Bone marrow (tissue), 2 donors: ENCODE results near the gene SPATA17.
"Not testable (repeated sequence)": the region's sequence is repeated elsewhere in the genome, so short reads cannot be mapped to it uniquely, and the experiment has no call there.

Experiments
- DNase-seq, 2 donors: peaks; one replicate each; lab custom pipeline; 2025; lab: John Stamatoyannopoulos, UW

The SPATA17 gene, protein sequence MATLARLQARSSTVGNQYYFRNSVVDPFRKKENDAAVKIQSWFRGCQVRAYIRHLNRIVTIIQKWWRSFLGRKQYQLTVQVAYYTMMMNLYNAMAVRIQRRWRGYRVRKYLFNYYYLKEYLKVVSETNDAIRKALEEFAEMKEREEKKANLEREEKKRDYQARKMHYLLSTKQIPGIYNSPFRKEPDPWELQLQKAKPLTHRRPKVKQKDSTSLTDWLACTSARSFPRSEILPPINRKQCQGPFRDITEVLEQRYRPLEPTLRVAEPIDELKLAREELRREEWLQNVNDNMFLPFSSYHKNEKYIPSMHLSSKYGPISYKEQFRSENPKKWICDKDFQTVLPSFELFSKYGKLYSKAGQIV

DNA sequence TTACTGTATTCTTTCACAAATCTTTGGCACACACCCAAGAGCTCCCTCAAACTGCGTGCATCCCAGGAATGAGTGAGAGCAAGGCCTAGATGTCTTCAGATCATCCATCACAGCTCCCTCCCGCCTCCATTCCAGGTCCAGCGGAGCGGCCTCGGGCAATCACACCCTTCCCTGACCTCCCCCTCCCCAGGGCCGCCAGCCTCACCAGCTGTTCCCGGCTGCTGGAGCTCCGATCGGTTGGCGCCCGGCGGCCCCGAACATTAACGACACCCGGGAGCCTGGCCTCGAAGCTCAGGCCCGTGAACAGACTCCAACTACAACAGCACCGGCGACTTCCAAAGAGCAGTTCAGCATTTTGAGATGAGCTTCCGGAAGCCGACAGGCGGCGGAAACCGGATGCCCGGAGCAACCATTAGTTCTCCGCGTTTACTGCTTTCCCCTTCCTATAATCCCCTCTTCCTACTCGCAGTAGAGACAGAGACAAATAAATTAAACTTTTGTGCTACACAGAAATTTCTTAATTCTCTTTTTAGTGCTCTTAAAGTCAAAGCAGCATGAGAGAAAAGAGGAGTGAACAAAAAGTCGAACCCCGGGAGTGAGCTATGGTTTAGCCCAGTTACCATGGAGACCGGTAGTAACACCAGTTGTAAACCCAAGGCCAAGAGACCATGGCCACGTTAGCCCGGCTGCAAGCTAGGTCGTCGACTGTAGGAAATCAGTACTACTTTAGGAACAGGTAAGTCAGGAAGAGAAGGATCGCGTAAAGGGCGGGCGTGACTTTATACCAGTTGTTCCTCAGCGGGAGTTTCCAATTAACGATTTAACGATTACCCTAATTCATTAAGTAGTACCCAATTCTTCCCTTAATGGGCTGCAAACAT lies at the start of gene SPATA17, which contains the start of gene GPATCH2:
TSS of gene SPATA17 (plus strand) at position 634 of the 881 bp plus-strand sequence. CDS start at position 669, 35 bp downstream.
TSS of gene GPATCH2 (minus strand) at position 380 of the 881 bp plus-strand sequence. CDS start at position 261, 119 bp downstream.
- peak; percentile 57 to 93 for DNase-seq

DNA sequence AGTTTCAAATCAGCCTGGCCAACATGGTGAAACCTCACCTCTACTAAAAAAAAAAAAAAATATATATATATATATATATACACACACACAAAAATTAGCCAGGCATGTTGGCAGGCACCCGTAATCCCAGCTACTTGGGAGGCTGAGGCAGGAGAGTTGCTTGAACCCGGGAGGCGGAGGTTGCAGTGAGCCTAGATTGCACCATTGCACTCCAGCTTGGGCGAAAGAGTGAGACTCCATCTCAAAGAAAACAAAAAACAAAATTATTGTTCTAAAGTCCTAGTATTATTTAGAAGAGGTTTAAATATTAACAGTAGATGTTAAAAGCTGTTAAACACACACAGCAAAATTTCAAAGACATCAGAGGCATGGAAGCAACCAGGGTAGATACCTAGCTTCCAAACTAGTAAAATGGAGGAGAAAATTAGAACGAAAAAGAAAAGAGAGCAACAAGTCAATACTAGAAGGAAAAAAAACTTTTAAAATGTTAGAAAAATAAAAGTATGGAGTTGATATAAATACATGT lies 46.8 kb upstream of the SPATA17 start:
- not testable (repeated sequence) for DNase-seq

DNA sequence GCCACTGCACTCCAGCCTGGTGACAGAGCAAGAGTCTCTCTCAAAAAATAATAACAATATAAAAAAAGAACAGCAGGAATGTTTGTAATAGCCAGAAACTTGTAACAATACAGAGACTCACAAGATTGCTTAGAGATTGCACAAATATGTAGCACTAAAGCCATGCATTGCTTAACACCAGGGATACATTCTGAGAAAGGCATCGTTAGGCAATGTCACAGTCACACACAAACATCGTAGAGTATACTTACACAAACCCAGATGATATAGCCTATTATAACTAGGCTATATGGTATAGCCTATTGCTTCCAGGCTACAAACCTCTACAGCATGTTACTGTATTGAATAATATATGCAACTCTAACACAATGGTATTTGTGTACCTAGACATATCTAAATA lies 45.6 kb upstream of the SPATA17 start:
- no peak for DNase-seq

DNA sequence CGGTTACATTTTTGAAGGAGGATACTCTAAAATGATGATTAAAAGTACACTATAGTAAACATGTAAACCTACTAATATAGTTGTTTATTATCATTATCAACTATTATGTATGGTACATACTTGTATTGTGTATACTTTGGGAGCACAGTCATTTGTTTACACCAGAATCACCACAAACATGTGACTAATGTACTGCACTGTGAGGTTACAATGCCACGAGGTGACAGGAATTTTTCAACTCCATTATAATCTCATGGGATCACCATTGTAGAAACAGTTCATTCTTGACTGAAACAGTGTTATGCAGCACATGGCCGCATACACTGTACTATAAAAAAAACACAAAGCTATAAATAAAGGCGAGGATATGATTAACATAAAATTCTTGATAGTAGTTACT lies 44.6 kb upstream of the SPATA17 start:
- DNase-seq = no peak

DNA sequence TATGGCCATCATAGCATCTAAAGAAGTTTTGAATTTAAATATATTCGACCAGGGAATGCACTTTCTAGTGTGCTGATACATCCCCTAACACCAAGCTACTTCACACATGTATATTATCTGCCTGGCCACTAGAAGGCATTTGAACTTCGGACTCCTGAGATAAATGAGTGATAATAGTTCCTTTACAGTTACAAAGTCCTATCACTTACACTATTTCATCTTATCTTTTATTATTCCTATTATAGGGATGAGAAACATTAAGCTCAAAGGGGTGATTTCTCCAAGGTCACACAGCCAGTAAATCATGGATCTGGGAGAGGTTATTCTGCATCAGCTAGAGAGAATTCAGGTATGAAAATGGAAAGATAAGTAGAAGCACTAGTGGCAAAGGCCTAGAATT lies 40.5 kb upstream of the SPATA17 start:
- no peak for DNase-seq

DNA sequence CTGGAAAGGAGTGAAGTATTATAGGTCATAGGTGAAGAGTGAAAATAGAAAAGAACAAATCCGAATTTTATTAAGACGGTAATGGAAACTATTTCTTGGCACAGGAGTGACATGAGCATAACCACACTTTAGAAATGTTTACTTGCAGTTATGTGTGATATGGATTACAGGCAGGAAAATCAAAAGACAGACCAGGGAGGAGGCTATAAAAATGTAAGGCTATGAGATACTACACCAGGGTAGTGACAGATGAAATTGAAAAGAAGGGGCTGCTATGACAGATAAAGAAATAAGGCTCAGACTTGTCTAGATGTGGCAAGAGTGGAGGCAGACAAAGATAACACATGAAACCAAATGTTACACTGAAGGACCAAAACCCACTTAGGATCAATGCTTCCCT lies 32.0 kb upstream of the SPATA17 start:
- DNase-seq = no peak

DNA sequence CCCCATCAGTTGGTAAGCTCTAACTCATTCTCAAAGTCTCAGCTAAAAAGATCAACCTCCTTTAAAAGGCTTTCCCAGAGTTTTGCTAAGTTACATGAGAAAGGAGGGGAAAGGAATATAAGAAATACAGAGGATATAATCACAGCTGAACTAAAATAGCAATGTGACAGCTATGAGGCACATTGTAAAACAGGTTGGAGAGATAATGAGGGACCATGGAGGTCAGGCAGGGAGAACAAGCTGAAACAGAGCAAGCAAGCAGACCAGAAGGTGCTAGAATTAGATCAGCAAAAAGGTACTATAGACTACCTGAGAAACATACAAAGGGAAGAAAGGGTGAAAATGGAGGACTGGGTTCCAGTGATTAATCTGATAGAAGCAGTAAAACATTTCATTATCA lies 28.8 kb upstream of the SPATA17 start:
- no peak for DNase-seq

DNA sequence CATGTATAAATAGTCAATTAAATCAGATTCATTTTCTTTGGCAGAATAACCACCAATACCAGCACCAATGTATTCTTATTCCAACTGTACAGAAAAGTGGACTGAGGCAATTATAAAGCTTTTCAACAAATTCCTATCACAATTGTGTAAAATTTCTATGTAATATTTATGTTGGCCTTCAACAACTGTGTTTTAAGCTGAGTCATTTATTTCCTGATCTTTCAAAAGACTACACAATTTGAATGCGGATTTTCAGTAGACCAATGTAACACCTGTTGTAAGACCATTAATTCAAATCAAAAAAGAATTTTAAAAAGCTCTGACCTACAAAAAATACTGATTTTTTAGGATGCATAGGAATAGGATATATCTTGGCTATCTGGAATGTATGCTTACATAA lies 25.8 kb upstream of the SPATA17 start:
- no peak for DNase-seq

DNA sequence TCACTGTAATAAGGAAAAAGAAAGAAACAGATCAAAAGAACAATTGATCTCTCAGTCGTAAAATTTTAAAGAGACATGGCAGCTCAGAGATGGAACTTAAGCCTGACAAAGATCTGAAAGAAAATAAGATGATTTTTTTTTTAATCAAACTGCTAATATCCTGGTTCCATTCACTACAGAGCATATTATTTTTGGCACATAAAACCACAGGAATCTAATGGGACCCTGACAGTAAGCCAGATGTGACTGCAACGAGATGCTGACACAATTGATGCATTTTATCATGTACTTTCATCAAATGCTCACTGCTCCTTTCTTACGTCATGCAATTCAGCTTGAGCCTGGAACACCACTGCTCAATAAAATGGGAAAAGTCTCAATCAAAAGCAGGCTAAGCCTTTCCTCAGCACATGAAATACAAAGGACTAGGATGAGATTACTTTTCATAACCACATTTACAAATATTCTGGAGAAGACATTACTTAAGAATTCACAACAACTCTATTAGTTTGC lies 16.9 kb upstream of the SPATA17 start:
- DNase-seq = no peak

DNA sequence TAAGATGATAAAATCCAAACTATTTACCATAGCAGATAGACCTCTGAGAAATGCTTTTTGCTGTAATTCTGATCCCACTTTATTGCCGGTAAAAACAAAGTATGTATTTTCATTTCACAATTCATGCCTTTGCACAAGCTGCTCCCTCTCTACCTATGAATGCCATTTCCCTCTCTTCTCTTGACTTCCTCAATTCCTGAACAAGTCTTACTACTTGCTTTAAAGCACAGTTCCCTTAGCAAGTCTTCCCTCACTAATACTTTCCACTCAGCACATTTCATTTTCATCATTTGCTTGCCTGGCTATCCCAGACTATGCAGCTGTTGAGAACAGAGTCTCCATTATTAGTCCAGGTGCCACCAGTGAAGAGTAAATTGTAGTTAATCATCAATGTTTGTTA lies 14.0 kb upstream of the SPATA17 start:
- no peak for DNase-seq

DNA sequence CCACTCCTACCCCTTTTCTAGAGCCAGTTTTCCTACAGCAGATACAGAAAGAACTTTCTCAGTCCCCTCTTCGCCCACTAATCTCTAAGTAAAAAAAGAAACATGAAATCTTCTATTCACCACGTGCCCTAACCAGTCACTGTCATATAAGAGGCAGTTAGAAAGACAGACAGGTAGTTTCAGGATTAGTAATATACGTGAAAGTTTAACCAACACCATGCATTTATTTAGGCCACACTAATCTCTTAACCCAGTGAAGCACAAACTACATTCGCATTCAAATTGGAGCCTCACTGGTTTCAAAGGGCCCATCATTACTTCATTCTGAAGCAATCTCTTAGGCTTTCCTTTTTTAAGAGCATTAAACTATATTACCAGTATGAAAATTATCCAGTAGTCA lies 10.3 kb upstream of the SPATA17 start:
- no peak for DNase-seq

DNA sequence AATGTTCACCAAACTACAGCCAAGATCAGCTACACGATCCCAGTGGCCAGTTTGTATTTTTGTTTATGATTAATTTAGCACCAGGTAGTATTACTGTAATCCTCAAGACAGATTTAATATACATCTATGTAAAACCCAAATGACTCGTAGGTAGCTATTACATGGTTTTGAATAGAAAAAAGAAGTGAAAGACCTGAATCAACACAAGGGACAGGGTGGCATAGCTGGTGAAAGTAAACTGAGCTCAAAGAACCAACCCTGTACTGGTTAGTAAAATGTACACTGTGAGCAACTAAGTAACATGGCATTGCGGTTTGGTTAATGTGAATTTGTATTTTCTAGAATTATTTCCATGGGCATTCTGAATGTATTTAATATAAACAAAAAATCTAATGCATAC lies 9.1 kb upstream of the SPATA17 start:
- DNase-seq = no peak

DNA sequence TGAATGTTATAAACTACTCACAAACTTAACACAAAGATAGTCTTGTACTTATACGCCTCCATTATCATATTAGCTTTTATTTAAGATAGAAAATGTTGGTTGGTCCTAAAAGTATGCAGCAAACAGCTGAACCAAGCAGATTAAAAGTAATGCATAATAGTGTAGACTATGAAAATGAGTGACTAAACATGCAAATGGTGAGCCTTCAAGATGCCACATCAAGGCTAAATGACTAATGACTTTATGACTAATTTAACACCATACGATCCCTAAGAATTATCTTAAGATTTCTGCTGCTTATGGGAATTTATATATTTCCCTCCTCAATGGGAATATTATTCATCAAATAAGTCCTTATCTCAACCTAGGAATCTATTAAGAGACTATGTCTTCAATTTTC lies 4.8 kb upstream of the SPATA17 start:
- DNase-seq = no peak

DNA sequence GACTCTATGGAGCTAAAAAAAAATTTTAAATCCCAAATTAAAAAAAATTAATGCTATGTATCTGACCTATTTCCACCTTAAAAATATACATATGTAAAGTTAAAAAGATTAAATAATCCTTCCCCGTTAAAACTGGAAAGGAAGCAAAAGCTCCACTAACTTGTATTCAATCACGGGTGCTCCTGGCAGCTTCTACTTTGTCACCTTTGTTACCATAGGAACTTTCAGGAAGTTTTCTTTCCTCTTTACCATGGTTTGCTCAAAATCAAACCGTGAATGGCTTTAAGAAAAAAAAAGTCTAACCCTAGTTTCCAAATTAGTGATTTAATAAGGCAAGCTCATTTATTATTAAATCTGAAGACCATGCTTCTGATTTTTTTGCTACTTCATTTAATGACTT lies 3.7 kb upstream of the SPATA17 start:
- no peak for DNase-seq

DNA sequence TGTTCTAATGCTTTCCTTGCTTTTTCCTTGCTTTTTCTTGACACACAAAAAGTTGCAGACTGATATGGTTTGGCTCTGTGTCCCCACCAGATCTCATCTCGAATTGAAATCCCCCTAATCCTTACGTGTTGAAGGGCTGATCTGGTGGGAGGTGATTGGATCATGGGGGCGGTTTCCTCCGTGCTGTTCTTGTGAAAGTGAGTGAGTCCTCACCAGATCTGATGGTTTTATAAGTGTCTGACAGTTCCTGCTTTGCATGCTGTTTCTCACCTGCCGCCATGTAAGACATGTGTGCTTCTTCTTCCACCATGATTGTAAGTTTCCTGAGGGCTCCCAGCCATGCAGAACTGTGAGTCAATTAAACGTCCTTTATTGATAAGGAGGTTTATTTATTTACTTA lies 11.3 kb downstream of the SPATA17 start:
- DNase-seq = no peak

DNA sequence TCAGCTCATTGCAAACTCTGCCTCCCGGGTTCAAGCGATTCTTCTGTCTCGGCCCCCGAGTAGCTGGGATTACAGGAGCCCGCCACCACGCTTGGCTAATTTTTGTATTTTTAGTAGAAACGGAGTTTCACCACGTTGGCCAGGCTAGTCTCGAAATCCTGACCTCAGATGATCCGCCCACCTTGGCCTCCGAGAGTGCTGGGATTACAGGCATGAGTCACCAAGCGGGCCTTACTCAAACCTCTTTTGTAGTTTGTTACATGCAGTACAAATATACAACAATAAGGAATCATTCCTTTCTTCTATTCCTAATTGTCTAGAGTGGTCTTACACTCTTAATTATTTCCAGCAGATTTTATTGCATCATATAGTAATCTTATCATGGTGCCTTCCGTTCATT lies 16.6 kb downstream of the SPATA17 start:
- DNase-seq = no peak

DNA sequence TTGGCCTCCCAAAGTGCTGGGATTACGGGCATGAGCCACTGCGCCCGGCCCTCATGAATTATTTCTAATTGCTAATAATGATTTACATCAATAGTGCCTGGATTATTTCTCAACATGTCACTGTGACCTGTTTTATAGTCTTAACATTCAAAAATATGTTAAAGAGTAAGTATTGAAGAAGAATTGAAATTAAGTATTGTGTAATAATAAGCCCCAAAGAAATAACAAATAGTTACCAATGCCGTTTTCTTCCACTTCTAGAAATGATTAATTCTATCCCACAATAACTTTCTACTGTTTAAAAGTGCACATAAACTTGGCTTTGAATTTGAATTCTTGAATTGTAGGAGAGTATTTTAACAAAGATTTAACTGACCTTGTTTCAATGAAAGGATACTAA lies 19.5 kb downstream of the SPATA17 start:
- no peak for DNase-seq

DNA sequence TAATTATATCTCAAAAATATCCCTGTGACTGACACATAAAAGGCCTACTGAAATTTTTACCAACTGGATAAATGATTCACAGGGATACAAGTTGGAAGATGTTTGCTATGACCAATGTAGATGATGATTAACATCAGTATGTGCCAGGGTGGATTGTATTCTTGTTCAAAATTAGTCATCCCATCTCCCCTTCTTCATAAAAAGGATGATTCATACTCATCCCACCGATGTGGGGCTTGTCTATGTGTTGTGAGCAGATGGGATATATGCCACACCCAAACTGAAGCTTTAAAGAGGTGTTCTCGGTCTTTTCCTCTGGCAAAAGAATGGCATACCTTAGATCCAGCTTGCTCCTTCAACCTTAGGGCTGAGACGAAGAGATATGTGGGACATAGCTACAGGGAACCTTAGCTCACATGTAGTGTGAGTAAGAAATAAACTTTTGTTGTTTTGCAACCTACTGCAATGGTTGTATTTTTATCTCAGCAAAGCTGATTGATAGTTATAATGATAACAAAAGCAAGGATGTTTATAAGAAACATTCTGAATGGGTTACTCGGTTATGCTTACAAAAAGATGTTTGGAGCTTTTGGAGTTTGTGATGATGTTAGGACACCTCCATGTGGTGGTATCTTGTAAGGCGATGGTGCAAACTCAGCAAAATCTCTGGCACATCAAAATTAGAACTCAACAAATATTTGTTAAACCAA lies 29.4 kb downstream of the SPATA17 start:
- no peak for DNase-seq

DNA sequence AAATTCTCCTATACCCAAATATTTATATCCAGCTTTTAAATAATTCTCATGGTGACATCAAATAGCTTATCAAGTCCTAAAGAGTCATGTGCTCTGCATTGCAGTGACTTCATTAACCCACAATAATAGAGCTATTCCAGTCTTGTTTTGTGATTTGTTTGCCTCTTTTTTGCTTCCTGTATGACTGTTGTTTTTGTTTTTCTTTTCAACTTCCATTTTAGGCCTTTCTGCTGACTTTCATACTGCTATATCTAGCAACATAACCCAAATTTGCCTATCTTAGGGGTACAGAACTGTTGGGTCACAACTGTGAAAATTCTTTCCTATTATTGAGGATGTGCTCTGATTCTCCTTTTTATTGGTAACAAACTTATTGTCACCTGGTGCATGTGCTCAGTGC lies 30.3 kb downstream of the SPATA17 start:
- DNase-seq = no peak

DNA sequence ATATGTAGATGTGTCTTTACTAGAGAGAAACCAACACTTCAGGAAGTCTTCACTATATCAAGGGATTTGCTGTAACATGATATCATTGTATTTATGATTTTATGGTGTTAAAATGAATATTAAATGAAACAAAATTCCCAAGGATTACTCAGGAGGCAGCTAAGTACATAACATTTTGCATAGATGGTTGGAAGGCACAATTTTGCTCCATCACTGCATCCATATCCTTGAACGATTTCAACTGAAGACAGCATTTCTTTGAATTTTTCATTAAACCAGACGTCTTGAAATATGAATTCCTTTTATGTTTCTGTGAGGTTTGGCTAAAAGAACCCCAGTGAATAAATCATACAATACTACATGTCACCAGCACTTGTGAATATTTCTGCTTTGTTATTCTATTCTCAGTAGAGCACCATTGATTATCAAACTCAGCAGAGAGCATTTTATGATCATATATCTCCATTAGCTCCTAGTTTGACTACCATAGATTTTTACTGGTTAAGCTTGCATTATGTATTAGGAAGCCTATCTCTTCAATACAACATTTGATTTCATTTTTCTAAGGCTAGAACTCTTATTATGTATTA lies 37.3 kb downstream of the SPATA17 start:
- DNase-seq = no peak

DNA sequence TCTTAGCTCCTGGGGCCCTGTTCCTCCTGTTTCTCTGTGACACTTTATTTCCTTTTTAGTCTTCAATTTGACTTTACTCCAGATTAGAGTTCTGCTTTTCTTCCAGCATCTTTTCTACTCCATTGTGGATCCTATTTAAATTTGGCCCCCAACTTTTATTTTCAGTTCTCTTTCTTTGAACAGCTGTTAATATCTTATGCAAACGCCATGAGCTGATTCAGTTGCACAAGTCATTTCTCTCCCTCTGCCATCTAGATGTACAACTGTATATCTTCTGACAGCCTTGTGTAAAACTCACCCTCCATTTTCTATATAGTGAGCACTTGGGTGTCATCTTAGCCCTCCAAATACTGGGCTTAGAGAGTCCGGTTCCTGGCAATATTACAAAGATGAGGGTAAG lies 42.2 kb downstream of the SPATA17 start:
- no peak for DNase-seq
